Astrocyte of the cerebellum (primary cell): ENCODE results near the gene MYCN.
"Not testable (repeated sequence)": the region's sequence is repeated elsewhere in the genome, so short reads cannot be mapped to it uniquely, and the experiment has no call there.

Experiments
- DNase-seq: peaks from one replicate; pipeline ENCODE4 v3.0.0-alpha.2; 2011; ENCODE audit warnings: low read depth
- H3K4me3 ChIP-seq: 2 replicates; pipeline ENCODE4 v1.5.1; 2011; ENCODE audit warnings: mild to moderate bottlenecking, low read depth, low read length, moderate library complexity
- in situ Hi-C: cut with HindIII; loops from 2 replicates; pipeline ENCODE4 v1.10.0; 2017; ENCODE audit warnings: low sequenced_read_pairs
- TF ChIP-seq, protein P1 (sequence below): IDR thresholded peaks from 2 replicates; pipeline ENCODE4 v1.5.1; 2012; ENCODE audit warnings: low read length, low read depth, moderate library complexity, mild to moderate bottlenecking; ENCODE audit errors: missing control alignments

Gene MYCN

DNA sequence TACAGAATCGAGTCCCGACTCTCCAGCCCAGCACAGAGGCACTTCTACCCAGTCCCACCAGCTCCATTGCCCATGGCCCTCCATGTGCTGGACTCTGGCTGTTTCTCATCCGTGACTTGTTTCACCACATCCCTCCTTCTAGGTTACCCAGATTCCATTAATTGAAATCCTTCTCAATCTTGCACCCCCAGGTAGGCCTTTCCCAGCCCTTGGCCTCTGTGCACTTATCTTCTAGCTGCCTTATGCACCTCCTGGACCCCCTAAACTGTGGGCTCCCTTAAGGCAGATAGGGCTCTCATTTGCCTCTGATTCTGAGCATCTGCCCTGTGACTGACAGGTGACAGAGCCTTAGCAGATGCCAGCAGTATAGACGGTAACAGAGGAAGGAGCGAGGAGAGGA, 9.2 kb downstream of the MYCN start:
- TF ChIP-seq, protein P1, sequence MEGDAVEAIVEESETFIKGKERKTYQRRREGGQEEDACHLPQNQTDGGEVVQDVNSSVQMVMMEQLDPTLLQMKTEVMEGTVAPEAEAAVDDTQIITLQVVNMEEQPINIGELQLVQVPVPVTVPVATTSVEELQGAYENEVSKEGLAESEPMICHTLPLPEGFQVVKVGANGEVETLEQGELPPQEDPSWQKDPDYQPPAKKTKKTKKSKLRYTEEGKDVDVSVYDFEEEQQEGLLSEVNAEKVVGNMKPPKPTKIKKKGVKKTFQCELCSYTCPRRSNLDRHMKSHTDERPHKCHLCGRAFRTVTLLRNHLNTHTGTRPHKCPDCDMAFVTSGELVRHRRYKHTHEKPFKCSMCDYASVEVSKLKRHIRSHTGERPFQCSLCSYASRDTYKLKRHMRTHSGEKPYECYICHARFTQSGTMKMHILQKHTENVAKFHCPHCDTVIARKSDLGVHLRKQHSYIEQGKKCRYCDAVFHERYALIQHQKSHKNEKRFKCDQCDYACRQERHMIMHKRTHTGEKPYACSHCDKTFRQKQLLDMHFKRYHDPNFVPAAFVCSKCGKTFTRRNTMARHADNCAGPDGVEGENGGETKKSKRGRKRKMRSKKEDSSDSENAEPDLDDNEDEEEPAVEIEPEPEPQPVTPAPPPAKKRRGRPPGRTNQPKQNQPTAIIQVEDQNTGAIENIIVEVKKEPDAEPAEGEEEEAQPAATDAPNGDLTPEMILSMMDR, result no peak
- in situ Hi-C loops, result no loop called here
- DNase-seq, result no peak

GRCh38 chr2:15950088-15950952, 10.0 kb downstream of the MYCN start:
- DNase-seq, result no peak
- in situ Hi-C loops, result no loop called here
- TF ChIP-seq, protein P1, result no peak
- H3K4me3 ChIP-seq, result no peak overlapping the region

More for the DNA sequence above, 9.2 kb downstream of the MYCN start:
- H3K4me3 ChIP-seq, result no peak overlapping the region

DNA sequence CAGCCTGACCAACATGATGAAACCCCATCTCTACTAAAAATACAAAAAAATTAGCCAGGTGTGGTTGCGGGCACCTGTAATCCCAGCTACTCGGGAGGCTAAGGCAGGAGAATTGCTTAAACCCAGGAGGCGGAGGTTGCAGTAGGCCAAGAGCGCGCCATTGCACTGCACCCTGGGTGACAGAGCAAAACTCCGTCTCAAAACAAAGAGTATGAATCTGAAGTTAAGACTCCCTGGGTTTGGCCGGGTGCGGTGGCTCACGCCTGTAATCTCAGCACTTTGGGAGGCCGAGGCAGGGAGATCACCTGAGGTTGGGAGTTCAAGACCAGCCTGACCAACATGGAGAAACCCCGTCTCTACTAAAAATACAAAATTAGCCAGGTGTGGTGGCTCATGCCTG, 11.6 kb downstream of the MYCN start:
- in situ Hi-C loops, DNase-seq: not testable (repeated sequence)

DNA sequence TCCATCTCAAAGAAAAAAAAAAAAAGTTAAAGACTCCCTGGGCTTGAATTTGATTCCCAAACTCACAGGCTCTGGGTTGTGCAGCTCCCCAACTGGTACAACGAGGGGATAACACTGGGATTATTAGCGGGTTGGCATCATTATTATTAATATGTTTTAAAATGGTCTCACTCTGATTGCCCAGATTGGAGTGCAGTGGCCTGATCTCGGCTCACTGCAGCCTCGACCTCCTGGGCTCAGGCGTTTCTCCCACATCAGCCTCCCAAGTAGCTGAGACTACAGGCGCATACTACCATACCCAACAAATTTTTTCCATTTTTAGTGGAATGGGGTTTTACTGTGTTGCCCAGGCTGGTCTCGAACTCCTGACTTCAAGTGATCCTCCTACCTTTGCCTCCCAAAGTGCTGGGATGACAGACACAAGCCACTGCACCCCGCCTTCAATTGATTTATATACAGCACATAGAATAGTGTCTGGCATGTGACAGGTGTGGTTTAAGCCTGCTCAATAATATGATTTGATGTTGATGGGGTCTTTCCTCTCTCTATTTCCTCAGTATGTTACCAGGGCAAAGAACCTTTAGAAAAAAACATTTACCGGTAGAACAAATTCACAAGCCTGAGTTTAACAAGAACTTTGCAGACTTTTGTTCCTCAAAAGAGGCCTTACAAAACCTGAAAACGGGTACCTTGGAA, 12.2 kb downstream of the MYCN start:
- in situ Hi-C loops, result no loop called here
- no peak overlapping the region for H3K4me3 ChIP-seq
- no peak for DNase-seq
- TF ChIP-seq, protein P1, result no peak

More for the DNA sequence above, 11.6 kb downstream of the MYCN start:
- not testable (repeated sequence) for H3K4me3 ChIP-seq

DNA sequence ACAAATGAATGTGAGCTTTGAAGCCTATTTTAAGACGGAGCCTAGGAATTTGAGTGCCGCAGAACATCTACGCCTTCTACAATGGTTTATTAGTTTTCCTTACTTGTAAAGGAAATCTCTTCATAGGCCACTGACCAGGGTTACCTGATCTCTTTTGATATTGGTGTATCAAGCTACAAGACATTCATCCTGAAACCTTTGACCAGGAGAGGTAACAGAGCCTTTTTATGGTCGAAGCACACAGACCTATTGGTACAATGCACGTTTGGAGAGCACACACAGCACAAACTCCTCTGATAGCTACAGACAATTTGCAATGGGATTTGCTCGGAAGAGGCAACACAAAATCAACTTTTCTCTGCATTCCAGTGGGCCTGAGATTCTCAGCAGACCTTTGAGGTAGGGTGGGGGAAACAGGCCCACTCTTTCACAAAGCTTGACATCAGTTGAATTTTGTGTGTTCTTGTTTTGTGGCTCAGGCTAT, 12.8 kb downstream of the MYCN start:
- DNase-seq, result no peak
- no peak overlapping the region for H3K4me3 ChIP-seq
- in situ Hi-C loops, result no loop called here
- TF ChIP-seq, protein P1, result no peak

GRCh38 chr2:15953891-15954680, 13.7 kb downstream of the MYCN start:
- TF ChIP-seq, protein P1, result no peak
- in situ Hi-C loops, result no loop called here
- H3K4me3 ChIP-seq, result no peak overlapping the region
- DNase-seq, result no peak
